Measurements from ENCODE around the gene EVI2B. TPM values are rescaled to one million over a fixed set of nuclear protein-coding genes. Genes with fewer than 3 reads are reported as not detected.

Gene EVI2B
- polyA plus RNA-seq, 3 donors = 166 to 267 (median 262) TPM

- Histone ChIP-seq H4K20me1 (ENCODE audit: insufficient read depth, low read length) (no peaks in the 10 kb centered on the region), H3K4me1 (ENCODE audit: control insufficient read depth in 1 of 2, insufficient read depth in 2 of 2, low read length in 2 of 2) (no peaks in the 10 kb centered on the region), H2AFZ (ENCODE audit: insufficient read depth, low read depth, low read length, poor library complexity, severe bottlenecking) (no peak overlapping the region), H3K9me3 (replicated peaks in 1 of 2; ENCODE audit: control insufficient read depth in 1 of 2, insufficient read depth in 1 of 2, low read length in 2 of 2) (no peaks in the 10 kb centered on the region), H3K79me2 (ENCODE audit: insufficient read depth, low read length) (no peaks in the 10 kb centered on the region), H3K4me2 (replicated peaks; ENCODE audit: extremely low read depth, low read length, poor library complexity, severe bottlenecking) (no peak overlapping the region), H3K36me3 (replicated peaks in 1 of 2; ENCODE audit: control insufficient read depth in 1 of 2, insufficient read depth in 2 of 2, low read length in 2 of 2) (peaks cover 10 to 58% of the 10 kb centered on the region in 2 donors), H3K9ac (ENCODE audit: insufficient read depth, low read length, poor library complexity, severe bottlenecking) (no peak overlapping the region), H3K27me3 (ENCODE audit: control insufficient read depth in 2 of 2, insufficient read depth in 2 of 2, low read length in 2 of 2) (no peaks in the 10 kb centered on the region), H3K27ac (ENCODE audit: low read depth in 1 of 2, low read length in 2 of 2) (no peak overlapping the region), H3K4me3 (replicated peaks in 1 of 3; ENCODE audit: low read depth in 2 of 3, low read length in 3 of 3) (no peak overlapping the region)
- Mint-ChIP-seq H3K36me3 (peaks cover 49 to 55% of the 10 kb centered on the region in 2 donors), H3K4me1 (peaks cover 4% of the 10 kb centered on the region), H3K9me3 (no peaks in the 10 kb centered on the region), H3K27ac (no peak overlapping the region), H3K27me3 (ENCODE audit: low read depth in 3 of 3) (no peaks in the 10 kb centered on the region), H3K4me3 (no peak overlapping the region)
- 100% methylated on average over 1 of the region's 2 CpGs for WGBS (ENCODE audit: insufficient coverage)
- TF ChIP-seq CTCF (IDR thresholded peaks at IDR 0.05) = no peak
- intact Hi-C loops (cut with micrococcal nuclease) = no loop called here
- no peak for DNase-seq
Measured at GRCh38 chr17:31357091-31357490, 43.2 kb upstream of the EVI2B start.

GRCh38 chr17:31355935-31356334 is 42.1 kb upstream of the EVI2B start:
- Mint-ChIP-seq H3K36me3 (peaks cover 49% of the 10 kb centered on the region in 2 donors), H3K4me3 (no peak overlapping the region), H3K9me3 (no peaks in the 10 kb centered on the region), H3K27ac (no peak overlapping the region), H3K4me1 (peaks cover 4% of the 10 kb centered on the region), H3K27me3 (ENCODE audit: low read depth in 3 of 3) (no peaks in the 10 kb centered on the region)
- DNase-seq = no peak
- Histone ChIP-seq H4K20me1 (ENCODE audit: insufficient read depth, low read length) (no peaks in the 10 kb centered on the region), H3K79me2 (ENCODE audit: insufficient read depth, low read length) (no peaks in the 10 kb centered on the region), H3K27ac (ENCODE audit: low read depth in 1 of 2, low read length in 2 of 2) (no peak overlapping the region), H3K27me3 (ENCODE audit: control insufficient read depth in 2 of 2, insufficient read depth in 2 of 2, low read length in 2 of 2) (no peaks in the 10 kb centered on the region), H2AFZ (ENCODE audit: insufficient read depth, low read depth, low read length, poor library complexity, severe bottlenecking) (no peak overlapping the region), H3K9me3 (replicated peaks in 1 of 2; ENCODE audit: control insufficient read depth in 1 of 2, insufficient read depth in 1 of 2, low read length in 2 of 2) (no peaks in the 10 kb centered on the region), H3K4me3 (replicated peaks in 1 of 3; ENCODE audit: low read depth in 2 of 3, low read length in 3 of 3) (no peak overlapping the region), H3K9ac (ENCODE audit: insufficient read depth, low read length, poor library complexity, severe bottlenecking) (no peak overlapping the region), H3K4me2 (replicated peaks; ENCODE audit: extremely low read depth, low read length, poor library complexity, severe bottlenecking) (no peak overlapping the region), H3K4me1 (ENCODE audit: control insufficient read depth in 1 of 2, insufficient read depth in 2 of 2, low read length in 2 of 2) (no peaks in the 10 kb centered on the region), H3K36me3 (replicated peaks in 1 of 2; ENCODE audit: control insufficient read depth in 1 of 2, insufficient read depth in 2 of 2, low read length in 2 of 2) (peaks cover 8 to 52% of the 10 kb centered on the region in 2 donors)
- WGBS (ENCODE audit: insufficient coverage) = no CpG with 5 or more reads among the region's 1 CpG
- TF ChIP-seq CTCF (IDR thresholded peaks at IDR 0.05) = no peak
- intact Hi-C loops (cut with micrococcal nuclease) = no loop called here

All from CD14-positive monocyte (primary cell).